ENCODE results near the gene SCLT1. TPM values are rescaled to one million over a fixed set of nuclear protein-coding genes. Genes with fewer than 3 reads are reported as not detected.
A peak's percentile ranks its signal among the peaks of the same experiment; 100 is the strongest.

Gene SCLT1
- total and polyA plus RNA-seq, 12 donors: 0.97 to 16.6 (median 7.9) TPM

DNA sequence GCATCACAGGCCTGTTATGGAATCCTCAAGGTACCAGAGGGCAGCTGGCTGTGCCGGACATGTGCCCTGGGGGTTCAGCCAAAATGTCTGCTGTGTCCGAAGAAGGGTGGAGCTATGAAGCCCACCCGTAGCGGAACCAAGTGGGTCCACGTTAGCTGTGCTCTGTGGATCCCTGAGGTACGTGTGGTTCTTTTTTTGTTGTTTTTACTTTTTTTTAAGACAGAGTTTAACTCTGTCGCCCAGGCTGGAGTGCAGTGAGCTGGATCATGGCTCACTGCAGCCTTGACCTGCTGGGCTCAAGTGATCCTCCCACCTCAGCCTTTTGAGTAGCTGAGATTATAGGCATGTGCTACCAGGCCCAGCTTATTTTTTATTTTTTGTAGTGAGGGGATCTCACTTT is 237.7 kb downstream of the SCLT1 start:
- H3K36me3 ChIP-seq (replicated peaks in 1 of 2): peaks cover 0 to 76% of the 10 kb centered on the region in 2 donors
- TF ChIP-seq POLR2A (IDR thresholded peaks at IDR 0.05): no peak
- TF ChIP-seq, protein P1, sequence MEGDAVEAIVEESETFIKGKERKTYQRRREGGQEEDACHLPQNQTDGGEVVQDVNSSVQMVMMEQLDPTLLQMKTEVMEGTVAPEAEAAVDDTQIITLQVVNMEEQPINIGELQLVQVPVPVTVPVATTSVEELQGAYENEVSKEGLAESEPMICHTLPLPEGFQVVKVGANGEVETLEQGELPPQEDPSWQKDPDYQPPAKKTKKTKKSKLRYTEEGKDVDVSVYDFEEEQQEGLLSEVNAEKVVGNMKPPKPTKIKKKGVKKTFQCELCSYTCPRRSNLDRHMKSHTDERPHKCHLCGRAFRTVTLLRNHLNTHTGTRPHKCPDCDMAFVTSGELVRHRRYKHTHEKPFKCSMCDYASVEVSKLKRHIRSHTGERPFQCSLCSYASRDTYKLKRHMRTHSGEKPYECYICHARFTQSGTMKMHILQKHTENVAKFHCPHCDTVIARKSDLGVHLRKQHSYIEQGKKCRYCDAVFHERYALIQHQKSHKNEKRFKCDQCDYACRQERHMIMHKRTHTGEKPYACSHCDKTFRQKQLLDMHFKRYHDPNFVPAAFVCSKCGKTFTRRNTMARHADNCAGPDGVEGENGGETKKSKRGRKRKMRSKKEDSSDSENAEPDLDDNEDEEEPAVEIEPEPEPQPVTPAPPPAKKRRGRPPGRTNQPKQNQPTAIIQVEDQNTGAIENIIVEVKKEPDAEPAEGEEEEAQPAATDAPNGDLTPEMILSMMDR (IDR thresholded peaks at IDR 0.05): no peak
- no peak overlapping the region for H3K4me3 ChIP-seq
- no peaks in the 10 kb centered on the region for H3K27me3 ChIP-seq
- peak overlapping the region in 2 of 5 donors; percentile 31 to 52 for H3K27ac ChIP-seq
- H3K4me1 ChIP-seq (replicated peaks in 1 of 2): peaks cover 10 to 15% of the 10 kb centered on the region in 2 donors
- WGBS, 4 donors: 62 to 75% (median 65%) methylated on average over 7 of the region's 7 CpGs
- H3K9me3 ChIP-seq (replicated peaks in 1 of 3): no peaks in the 10 kb centered on the region
- DNase-seq: peak in 1 of 7 donors; percentile 44
- intact Hi-C loops (cut with DNase I): loop anchor here in 1 of 2 donors (5.0 kb wide), 1 partner anchor 43 kb away; no protein-coding TSS in a partner anchor

DNA sequence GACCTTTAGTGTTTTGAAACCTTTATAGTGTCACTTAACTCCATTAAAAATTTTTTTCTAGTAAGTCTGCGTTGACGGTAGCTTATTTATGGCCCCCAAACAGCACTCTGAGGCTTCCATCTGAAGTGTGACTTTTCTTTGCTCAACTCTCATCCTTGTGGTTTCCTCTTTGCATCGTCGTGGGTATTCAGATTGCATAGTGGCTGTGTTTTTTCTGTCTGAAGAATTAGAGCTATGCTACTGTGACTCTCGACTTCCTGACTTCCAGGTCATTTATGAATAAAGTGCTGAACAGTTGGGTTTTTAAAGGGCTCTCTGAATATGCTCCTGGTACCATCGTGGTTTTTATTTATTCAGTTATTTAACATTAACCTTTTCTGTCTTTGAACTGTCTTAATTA is 238.9 kb downstream of the SCLT1 start:
- peaks cover 0 to 84% of the 10 kb centered on the region in 2 donors for H3K36me3 ChIP-seq (replicated peaks in 1 of 2)
- H3K4me1 ChIP-seq (replicated peaks in 1 of 2): peaks cover 5 to 7% of the 10 kb centered on the region in 2 donors
- no peaks in the 10 kb centered on the region for H3K9me3 ChIP-seq (replicated peaks in 1 of 3)
- 42 to 52% (median 46%) methylated on average over 6 of the region's 6 CpGs for WGBS, 4 donors
- DNase-seq: no peak
- TF ChIP-seq, protein P1 (IDR thresholded peaks at IDR 0.05): no peak
- no peak for TF ChIP-seq POLR2A (IDR thresholded peaks at IDR 0.05)
- H3K4me3 ChIP-seq: no peak overlapping the region
- intact Hi-C loops (cut with DNase I): no loop called here
- H3K27me3 ChIP-seq: no peaks in the 10 kb centered on the region
- H3K27ac ChIP-seq: peak overlapping the region in 1 of 5 donors; percentile 15

DNA sequence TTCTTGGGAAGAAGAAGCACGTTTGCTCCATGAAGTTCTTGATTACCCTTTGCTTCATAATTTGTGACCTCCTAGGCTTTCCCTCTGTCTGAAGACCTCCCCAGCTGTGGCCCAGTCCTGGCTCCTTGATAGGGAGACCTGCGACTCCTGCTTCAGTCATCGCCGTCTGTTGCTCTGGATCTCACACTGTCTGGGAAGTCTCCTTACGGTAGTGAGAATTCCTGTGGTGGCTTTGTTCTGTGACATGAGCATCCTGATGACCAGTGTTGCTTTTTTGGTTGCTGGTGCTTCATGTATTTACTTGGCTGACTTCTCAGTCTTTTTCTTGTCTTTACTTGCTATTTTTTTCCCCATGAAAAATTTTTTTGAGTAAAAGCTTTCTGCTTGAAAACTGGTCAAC is 239.6 kb downstream of the SCLT1 start:
- Histone ChIP-seq H3K4me1 (replicated peaks in 1 of 2) (peaks cover 0 to 1% of the 10 kb centered on the region in 2 donors), H3K27me3 (no peaks in the 10 kb centered on the region), H3K4me3 (no peak overlapping the region), H3K36me3 (replicated peaks in 1 of 2) (peaks cover 0 to 91% of the 10 kb centered on the region in 2 donors), H3K9me3 (replicated peaks in 1 of 3) (no peaks in the 10 kb centered on the region), H3K27ac (peak overlapping the region in 1 of 5 donors; percentile 40)
- TF ChIP-seq, protein P1 (IDR thresholded peaks at IDR 0.05): no peak
- no peak for TF ChIP-seq POLR2A (IDR thresholded peaks at IDR 0.05)
- no peak for DNase-seq
- 85 to 89% (median 87%) methylated on average over 5 of the region's 5 CpGs for WGBS, 4 donors
- intact Hi-C loops (cut with DNase I): no loop called here

DNA sequence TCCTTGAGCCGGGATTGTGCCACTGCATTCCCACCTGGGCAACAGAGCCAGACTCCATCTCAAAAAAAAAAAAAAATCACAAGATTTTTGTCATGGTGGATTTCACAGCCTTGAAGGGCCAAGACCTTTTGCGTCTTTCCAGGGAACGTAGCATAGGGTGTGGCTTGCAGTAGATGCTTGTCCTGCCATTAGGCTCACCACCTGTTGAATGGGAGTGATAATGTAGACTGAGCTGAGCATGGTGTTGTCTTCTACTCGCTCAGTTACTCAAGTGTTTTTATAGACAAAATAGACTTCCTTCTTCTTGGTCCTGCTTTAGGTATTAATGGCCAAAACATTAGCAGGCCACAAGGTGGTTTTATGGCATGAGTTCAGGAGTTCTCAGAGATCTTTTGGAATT is 243.1 kb downstream of the SCLT1 start:
- TF ChIP-seq POLR2A (IDR thresholded peaks at IDR 0.05): no peak
- H3K4me3 ChIP-seq: no peak overlapping the region
- no peaks in the 10 kb centered on the region for H3K27me3 ChIP-seq
- 91 to 99% (median 95%) methylated on average over 4 of the region's 4 CpGs for WGBS, 4 donors
- H3K27ac ChIP-seq: no peak overlapping the region
- H3K36me3 ChIP-seq (replicated peaks in 1 of 2): peaks cover 0 to 78% of the 10 kb centered on the region in 2 donors
- no peaks in the 10 kb centered on the region for H3K9me3 ChIP-seq (replicated peaks in 1 of 3)
- H3K4me1 ChIP-seq (replicated peaks in 1 of 2): peaks cover 21 to 32% of the 10 kb centered on the region in 2 donors
- no peak for DNase-seq
- intact Hi-C loops (cut with DNase I): no loop called here

DNA sequence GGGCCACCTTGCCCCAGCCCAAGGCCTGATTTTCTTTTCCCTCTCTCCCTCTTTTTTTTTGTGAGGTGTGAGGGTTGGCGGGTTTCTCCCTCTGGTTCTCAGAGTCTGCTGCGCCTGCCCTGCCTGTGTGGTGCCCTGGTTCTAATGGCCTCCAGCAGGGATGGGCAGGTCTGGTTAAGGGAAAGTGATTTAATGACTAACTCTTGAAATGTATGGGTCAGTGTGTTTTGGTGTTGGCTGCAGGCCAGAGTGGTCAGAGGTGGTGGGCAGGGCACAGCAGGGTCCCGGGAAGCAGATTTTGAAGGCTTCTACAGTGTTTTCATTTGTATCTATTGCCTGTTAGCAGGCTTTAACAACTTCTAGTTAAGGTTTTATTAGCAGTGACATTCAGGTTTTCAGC is 244.9 kb downstream of the SCLT1 start:
- no peak for TF ChIP-seq POLR2A (IDR thresholded peaks at IDR 0.05)
- TF ChIP-seq, protein P1 (IDR thresholded peaks at IDR 0.05): no peak
- 86 to 100% (median 96%) methylated on average over 3 of the region's 3 CpGs for WGBS, 4 donors
- H3K36me3 ChIP-seq (replicated peaks in 1 of 2): peaks cover 0 to 76% of the 10 kb centered on the region in 2 donors
- no peak overlapping the region for H3K27ac ChIP-seq
- H3K4me1 ChIP-seq (replicated peaks in 1 of 2): peaks cover 36 to 50% of the 10 kb centered on the region in 2 donors
- H3K9me3 ChIP-seq (replicated peaks in 1 of 3): no peaks in the 10 kb centered on the region
- no peak for DNase-seq
- intact Hi-C loops (cut with DNase I): no loop called here
- H3K27me3 ChIP-seq: no peaks in the 10 kb centered on the region
- H3K4me3 ChIP-seq: no peak overlapping the region
